WTC11 (cell line): ENCODE measurements around the gene BSN. TPM values are rescaled to one million over a fixed set of nuclear protein-coding genes. Genes with fewer than 3 reads are reported as not detected.

Experiments used
- ATAC-seq: fragments of 200-7000 bp; cut with Tn5 transposase; 2 replicates; pipeline ENCODE4 v1.10.0; 2021; ENCODE audit warnings: mild to moderate bottlenecking, moderate library complexity
- CTCF ChIA-PET: fragments of 300-600 bp; sonication (Branson Sonifier 250); formaldehyde crosslinking; loops from one replicate; lab custom pipeline; 2021; ENCODE audit warnings: antibody characterized with exemption; lab: Charles Lee
- POLR2A ChIA-PET: fragments of 350-600 bp; sonication (Branson Sonifier 250); formaldehyde crosslinking; loops from one replicate; lab custom pipeline; 2021; ENCODE audit warnings: antibody characterized with exemption; lab: Charles Lee
- DNase-seq: peaks from one replicate; pipeline ENCODE4 v3.0.0; 2021; ENCODE audit warnings: low spot score
- H3K27ac Mint-ChIP-seq: 2 replicates; pipeline ENCODE4 v1.8.0; 2021; ENCODE audit warnings: mixed read lengths
- H3K27me3 Mint-ChIP-seq: 2 replicates; pipeline ENCODE4 v1.8.0; 2021; ENCODE audit warnings: low read depth, mild to moderate bottlenecking, moderate library complexity, mixed read lengths
- H3K36me3 Mint-ChIP-seq: 2 replicates; pipeline ENCODE4 v1.8.0; 2021; ENCODE audit warnings: mixed read lengths
- H3K4me1 Mint-ChIP-seq: 2 replicates; pipeline ENCODE4 v1.8.0; 2022; ENCODE audit warnings: mixed read lengths
- H3K4me3 Mint-ChIP-seq: 2 replicates; pipeline ENCODE4 v1.8.0; 2021; ENCODE audit warnings: mild to moderate bottlenecking, moderate library complexity, mixed read lengths
- H3K9me3 Mint-ChIP-seq: 2 replicates; pipeline ENCODE4 v1.8.0; 2021; ENCODE audit warnings: mixed read lengths
- AR ChIP-seq: fragments of 250-450 bp; sonication (Bioruptor Pico); IDR thresholded peaks from 2 replicates; pipeline ENCODE4 v1.9.0; 2021; ENCODE audit warnings: mild to moderate bottlenecking
- ATF3 ChIP-seq: sonication (generic); formaldehyde crosslinking; conservative IDR thresholded peaks from 2 replicates; pipeline ENCODE4 v1.8.1; 2022; ENCODE audit warnings: mild to moderate bottlenecking, missing genetic modification reagents
- CTCF ChIP-seq: fragments of 200-600 bp; IDR thresholded peaks from 2 replicates; pipeline ENCODE4 v1.8.0; 2022; ENCODE audit warnings: antibody characterized with exemption
- E2F1 ChIP-seq: sonication (generic); formaldehyde crosslinking; IDR thresholded peaks from 2 replicates; pipeline ENCODE4 v1.8.0; 2022; ENCODE audit warnings: mild to moderate bottlenecking, missing genetic modification reagents
- ETV6 ChIP-seq: sonication (generic); formaldehyde crosslinking; IDR thresholded peaks from 2 replicates; pipeline ENCODE4 v1.8.1; 2022; ENCODE audit warnings: mild to moderate bottlenecking, missing genetic modification reagents
- KAT7 ChIP-seq: sonication (generic); formaldehyde crosslinking; IDR thresholded peaks from 2 replicates; pipeline ENCODE4 v1.8.1; 2023; ENCODE audit warnings: missing genetic modification reagents, mild to moderate bottlenecking, borderline replicate concordance
- USF1 ChIP-seq: sonication (generic); formaldehyde crosslinking; IDR thresholded peaks from 2 replicates; pipeline ENCODE4 v1.8.0; 2022; ENCODE audit warnings: mild to moderate bottlenecking, missing genetic modification reagents
- ZNF121 ChIP-seq: sonication (generic); formaldehyde crosslinking; IDR thresholded peaks from 2 replicates; pipeline ENCODE4 v1.8.0; 2023; ENCODE audit warnings: missing genetic modification reagents
- ZNF138 ChIP-seq: sonication (generic); formaldehyde crosslinking; conservative IDR thresholded peaks from 2 replicates; pipeline ENCODE4 v1.8.1; 2022; ENCODE audit warnings: mild to moderate bottlenecking, moderate library complexity, missing genetic modification reagents
- ZNF396 ChIP-seq: fragments of 250-450 bp; sonication (Bioruptor Pico); IDR thresholded peaks from 2 replicates; pipeline ENCODE4 v1.8.0; 2021; ENCODE audit warnings: mild to moderate bottlenecking, moderate library complexity, borderline replicate concordance
- ZNF416 ChIP-seq: fragments of 250-450 bp; sonication (Bioruptor Pico); IDR thresholded peaks from 2 replicates; pipeline ENCODE4 v1.9.0; 2021; ENCODE audit warnings: mild to moderate bottlenecking, inconsistent platforms
- ZNF532 ChIP-seq: fragments of 250-450 bp; sonication (Bioruptor Pico); IDR thresholded peaks from 2 replicates; pipeline ENCODE4 v1.9.0; 2021; ENCODE audit warnings: mild to moderate bottlenecking, borderline replicate concordance
- ZNF671 ChIP-seq: fragments of 250-450 bp; sonication (Bioruptor Pico); IDR thresholded peaks from 2 replicates; pipeline ENCODE4 v1.8.0; 2021; ENCODE audit warnings: mild to moderate bottlenecking
- ZSCAN18 ChIP-seq: fragments of 250-450 bp; sonication (Bioruptor Pico); IDR thresholded peaks from 2 replicates; pipeline ENCODE4 v2.1.2; 2022; ENCODE audit warnings: mild to moderate bottlenecking, moderate library complexity
- total RNA-seq: library from RNA; stranded (reverse); gene quantifications from 3 replicates; pipeline ENCODE4 v1.2.3, GENCODE V29; 2021

BSN gene
- total RNA-seq, 1 experiment from 2014 or later, result 2.8 TPM

GRCh38 chr3:49661281-49661680, 107.0 kb downstream of the BSN start:
- no peak overlapping the region for H3K4me3 Mint-ChIP-seq
- no peaks in the 10 kb centered on the region for H3K36me3 Mint-ChIP-seq
- H3K4me1 Mint-ChIP-seq, result peaks cover 3% of the 10 kb centered on the region; the same call in 1 of the 2 replicates
- ChIA-PET POLR2A (no interaction called here), CTCF (interaction anchor here (1.1 to 2.8 kb wide), 3 partner anchors 10 to 121 kb away, joined by 5 to 15 read pairs (median 8); no protein-coding TSS in a partner anchor)
- H3K27ac Mint-ChIP-seq, result no peak overlapping the region
- no peak for ATAC-seq
- no peaks in the 10 kb centered on the region for H3K9me3 Mint-ChIP-seq
- no peak for DNase-seq
- TF ChIP-seq E2F1 (CRISPR knock-in tag) (no peak), ZNF396 (CRISPR knock-in tag) (no peak), ZNF532 (CRISPR knock-in tag) (no peak)
- no peaks in the 10 kb centered on the region for H3K27me3 Mint-ChIP-seq

GRCh38 chr3:49662021-49662420, 107.7 kb downstream of the BSN start:
- Mint-ChIP-seq H3K36me3 (no peaks in the 10 kb centered on the region), H3K27ac (no peak overlapping the region), H3K9me3 (no peaks in the 10 kb centered on the region), H3K4me3 (no peak overlapping the region), H3K27me3 (no peaks in the 10 kb centered on the region), H3K4me1 (peaks cover 8% of the 10 kb centered on the region)
- CTCF ChIA-PET, result interaction anchor here (2.8 kb wide), 1 partner anchor 122 kb away, joined by 15 read pairs; no protein-coding TSS in a partner anchor
- POLR2A ChIA-PET, result no interaction called here
- DNase-seq, result no peak
- TF ChIP-seq ZNF138 (no peak), KAT7 (CRISPR knock-in tag) (no peak), ETV6 (no peak)
- ATAC-seq, result no peak

GRCh38 chr3:49662720-49663413, 108.6 kb downstream of the BSN start:
- Mint-ChIP-seq H3K27me3 (no peaks in the 10 kb centered on the region), H3K27ac (no peak overlapping the region), H3K36me3 (no peaks in the 10 kb centered on the region), H3K4me1 (peaks cover 9% of the 10 kb centered on the region), H3K9me3 (no peaks in the 10 kb centered on the region), H3K4me3 (no peak overlapping the region)
- ChIA-PET CTCF (interaction anchor here (1.5 to 5.8 kb wide), 2 partner anchors 8 to 123 kb away, joined by 7 to 69 read pairs; no protein-coding TSS in a partner anchor), POLR2A (no interaction called here)
- TF ChIP-seq AR (CRISPR knock-in tag) (no peak), CTCF (no peak), ZSCAN18 (CRISPR knock-in tag) (no peak), USF1 (CRISPR knock-in tag) (no peak), ATF3 (CRISPR knock-in tag) (no peak), ZNF671 (CRISPR knock-in tag) (no peak), ZNF121 (CRISPR knock-in tag) (no peak), ZNF416 (CRISPR knock-in tag) (no peak)
- DNase-seq (no peak), ATAC-seq (no peak)
